VCaP (cell line): ENCODE results near the gene ODR4.
"Not testable (repeated sequence)": the region's sequence is repeated elsewhere in the genome, so short reads cannot be mapped to it uniquely, and the experiment has no call there.

Experiments
- H3K27ac ChIP-seq: fragments of 450-650 bp; 2 replicates; pipeline ENCODE4 v1.5.1; 2017
- TF ChIP-seq, protein P1 (sequence below): fragments of 450-650 bp; conservative IDR thresholded peaks from 2 replicates; pipeline ENCODE4 v1.5.1; 2017; ENCODE audit warnings: mild to moderate bottlenecking, moderate library complexity

ODR4 gene

DNA sequence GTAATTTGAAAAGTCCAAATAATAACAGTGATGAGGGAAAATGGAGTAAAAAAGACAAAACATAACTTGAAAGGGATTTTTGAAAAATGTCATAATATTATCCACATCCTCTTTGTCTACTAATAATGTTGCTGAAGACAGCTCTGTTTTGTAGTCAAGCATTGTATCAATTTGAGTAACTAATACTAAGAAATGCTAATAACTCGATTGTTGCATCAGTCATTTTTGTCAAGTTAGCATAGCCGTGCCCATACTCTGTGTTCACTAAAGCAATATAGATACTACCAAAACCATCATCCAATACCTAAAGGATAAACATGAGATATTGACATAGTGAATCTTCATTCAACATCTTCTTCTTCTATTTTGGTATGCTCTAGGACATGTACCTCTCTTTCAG is 68.0 kb downstream of the ODR4 start:
- TF ChIP-seq, protein P1, sequence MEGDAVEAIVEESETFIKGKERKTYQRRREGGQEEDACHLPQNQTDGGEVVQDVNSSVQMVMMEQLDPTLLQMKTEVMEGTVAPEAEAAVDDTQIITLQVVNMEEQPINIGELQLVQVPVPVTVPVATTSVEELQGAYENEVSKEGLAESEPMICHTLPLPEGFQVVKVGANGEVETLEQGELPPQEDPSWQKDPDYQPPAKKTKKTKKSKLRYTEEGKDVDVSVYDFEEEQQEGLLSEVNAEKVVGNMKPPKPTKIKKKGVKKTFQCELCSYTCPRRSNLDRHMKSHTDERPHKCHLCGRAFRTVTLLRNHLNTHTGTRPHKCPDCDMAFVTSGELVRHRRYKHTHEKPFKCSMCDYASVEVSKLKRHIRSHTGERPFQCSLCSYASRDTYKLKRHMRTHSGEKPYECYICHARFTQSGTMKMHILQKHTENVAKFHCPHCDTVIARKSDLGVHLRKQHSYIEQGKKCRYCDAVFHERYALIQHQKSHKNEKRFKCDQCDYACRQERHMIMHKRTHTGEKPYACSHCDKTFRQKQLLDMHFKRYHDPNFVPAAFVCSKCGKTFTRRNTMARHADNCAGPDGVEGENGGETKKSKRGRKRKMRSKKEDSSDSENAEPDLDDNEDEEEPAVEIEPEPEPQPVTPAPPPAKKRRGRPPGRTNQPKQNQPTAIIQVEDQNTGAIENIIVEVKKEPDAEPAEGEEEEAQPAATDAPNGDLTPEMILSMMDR, result no peak
- H3K27ac ChIP-seq, result no peak overlapping the region

DNA sequence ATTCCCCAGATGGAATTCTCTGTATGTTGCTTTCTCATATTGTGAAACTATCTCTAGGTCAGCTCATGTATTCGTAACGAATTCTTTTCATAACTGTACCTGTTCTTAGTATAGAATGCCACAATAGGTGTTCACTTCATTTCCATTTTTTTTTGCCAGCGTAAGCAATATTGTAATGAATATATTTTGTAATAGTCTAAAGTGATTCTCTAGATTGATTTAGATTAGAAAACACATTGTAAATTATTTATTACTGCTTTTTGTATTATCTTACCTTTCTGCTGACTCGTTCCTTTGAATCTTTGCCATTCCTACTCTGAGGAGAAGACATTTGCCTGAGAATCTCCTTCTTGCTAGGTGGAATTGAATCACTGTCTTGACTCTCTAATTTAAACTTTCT is 70.5 kb downstream of the ODR4 start:
- H3K27ac ChIP-seq, result no peak overlapping the region
- TF ChIP-seq, protein P1, result no peak

DNA sequence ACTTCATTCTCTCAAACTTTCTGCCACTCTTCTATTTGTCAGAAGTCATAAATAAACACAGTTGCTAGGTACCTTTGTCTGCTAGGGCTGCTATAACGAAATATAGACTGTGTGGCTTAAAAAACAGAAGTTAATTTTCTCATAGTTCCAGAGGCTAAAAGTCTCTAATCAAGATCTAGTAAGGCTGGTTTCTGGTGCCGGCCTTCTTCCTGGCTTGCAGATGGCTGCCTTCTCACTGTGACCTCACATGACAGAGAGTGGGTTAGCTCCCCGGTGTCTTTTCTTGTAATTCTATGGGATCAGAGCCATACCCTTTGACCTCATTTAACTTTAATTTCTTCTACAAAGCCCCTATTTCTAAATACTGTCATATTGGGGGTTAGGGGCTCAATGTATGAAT is 79.3 kb downstream of the ODR4 start:
- no peak overlapping the region for H3K27ac ChIP-seq
- TF ChIP-seq, protein P1, result no peak

DNA sequence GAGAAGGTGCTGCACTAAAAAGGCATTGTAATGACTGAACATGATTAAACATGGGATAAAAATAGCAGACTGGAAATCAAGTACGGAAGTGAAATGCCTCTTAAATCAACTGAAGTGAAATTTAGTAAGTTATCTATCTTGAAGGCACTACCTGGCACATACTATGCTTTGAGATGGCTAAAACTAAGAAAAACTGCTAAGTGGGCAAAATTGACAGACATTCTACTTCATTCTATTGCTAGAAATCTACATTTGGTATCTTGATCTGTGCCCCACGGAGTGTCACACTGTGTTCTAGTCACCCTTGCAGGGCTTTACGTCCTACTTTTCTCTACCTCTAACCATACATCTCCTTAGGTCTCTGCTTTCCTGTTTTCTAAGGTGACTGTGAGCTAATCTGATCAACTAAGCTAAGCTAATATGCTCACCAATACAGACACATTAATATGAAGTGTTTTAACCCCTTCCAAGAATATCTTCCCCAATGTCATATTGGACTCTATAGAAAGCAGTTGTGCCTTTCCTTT is 81.2 kb downstream of the ODR4 start:
- TF ChIP-seq, protein P1, result no peak
- no peak overlapping the region for H3K27ac ChIP-seq

DNA sequence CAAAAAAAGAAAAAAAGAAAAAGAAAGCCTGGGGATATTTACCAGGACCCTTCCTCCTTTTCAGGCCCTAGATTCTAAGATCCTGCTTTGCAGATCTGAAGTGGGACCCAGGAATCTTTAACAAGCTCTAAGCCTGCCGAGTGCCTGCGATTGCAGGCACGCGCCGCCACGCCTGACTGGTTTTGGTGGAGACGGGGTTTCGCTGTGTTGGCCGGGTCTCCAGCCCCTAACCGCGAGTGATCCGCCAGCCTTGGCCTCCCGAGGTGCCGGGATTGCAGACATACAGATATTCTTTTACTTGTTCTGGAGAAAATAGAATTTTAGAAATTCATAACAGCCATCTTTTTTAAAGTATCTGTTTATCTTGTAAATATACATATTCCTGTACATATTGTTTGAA is 83.5 kb downstream of the ODR4 start:
- H3K27ac ChIP-seq, result not testable (repeated sequence)

DNA sequence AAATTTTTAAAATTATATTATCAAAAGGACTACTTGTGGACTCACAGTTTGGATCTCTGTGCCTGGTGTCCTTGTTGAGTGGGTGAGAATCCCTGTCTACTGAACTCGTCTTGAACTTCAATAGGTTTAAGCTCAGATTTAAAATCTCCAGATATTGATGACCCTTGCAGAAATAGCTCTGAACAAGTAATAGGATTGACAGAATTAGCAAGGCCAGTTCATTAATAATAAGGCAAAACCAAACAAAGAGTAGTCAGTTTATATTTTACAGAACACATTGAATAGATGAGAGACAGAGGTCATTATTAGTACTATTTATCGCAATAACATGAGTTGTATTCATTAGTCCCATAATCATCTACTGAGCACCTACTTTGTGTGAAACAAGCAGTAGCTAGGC is 85.4 kb downstream of the ODR4 start, which contains the start of gene PDC:
Gene PDC (minus strand): TSS at position 101 of the 400 bp plus-strand sequence. CDS start 11,655 bp downstream, outside the sequence.
- H3K27ac ChIP-seq, result no peak within 1 kb of the TSS
- TF ChIP-seq, protein P1, result no peak

DNA sequence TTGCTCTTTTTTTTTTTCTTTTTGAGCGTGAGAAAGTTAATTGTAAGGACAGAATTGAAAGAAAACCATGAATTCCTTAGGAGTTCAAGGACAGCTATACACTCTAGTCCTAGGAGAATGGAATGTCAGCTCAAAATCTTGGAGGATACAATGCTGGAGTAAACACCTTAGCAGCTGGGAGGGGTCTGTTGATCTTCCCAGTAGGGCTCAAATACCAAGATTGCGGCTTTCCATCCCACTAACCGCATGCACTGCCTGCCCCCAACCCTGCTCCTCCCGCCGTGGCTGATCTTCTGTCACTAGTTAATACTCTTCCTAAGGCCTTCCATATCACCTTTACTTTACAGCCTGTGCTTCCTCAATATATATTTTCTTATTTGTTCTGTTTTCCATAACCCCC is 87.9 kb downstream of the ODR4 start:
- TF ChIP-seq, protein P1, result no peak
- H3K27ac ChIP-seq, result no peak overlapping the region

DNA sequence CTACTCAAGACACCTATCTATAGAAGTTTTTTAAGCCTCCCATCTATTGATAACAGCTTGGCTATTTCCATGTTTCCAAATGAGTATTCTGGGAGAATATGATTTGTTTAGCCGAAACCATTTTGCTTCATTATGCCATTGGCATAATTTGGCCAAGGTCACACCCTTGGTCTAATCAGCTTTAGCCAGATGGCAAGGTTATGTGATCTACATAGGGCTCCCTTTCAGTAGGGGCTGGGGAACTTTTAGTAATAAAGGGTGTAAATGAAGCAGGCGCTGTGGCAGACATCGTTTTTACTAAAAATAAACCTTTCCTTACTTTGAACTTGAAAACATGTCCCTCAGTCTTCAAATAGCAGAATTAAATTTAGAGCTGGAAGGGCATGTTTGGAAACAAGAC is 88.3 kb downstream of the ODR4 start:
- TF ChIP-seq, protein P1, result no peak
- no peak overlapping the region for H3K27ac ChIP-seq

DNA sequence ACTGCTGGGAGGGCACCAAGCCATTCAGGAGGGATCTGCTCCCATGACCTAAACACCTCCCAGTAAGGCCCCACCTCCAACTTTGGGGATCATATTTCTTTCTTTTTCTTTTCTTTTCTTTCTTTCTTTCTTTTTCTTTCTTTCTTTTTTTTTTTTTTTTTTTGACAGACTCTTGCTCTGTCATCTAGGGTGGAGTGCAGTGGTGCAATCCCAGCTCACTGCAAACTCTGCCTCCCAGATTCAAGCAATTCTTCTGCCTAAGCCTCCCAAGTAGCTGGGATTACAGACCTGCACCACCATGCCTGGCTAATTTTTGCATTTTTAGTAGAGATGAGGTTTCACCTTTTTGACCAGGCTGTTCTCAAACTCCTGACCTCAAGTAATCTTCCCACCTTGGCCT is 89.9 kb downstream of the ODR4 start:
- not testable (repeated sequence) for H3K27ac ChIP-seq
